A549 (cell line): Measurements from ENCODE around the gene ZC3H7A. TPM values are rescaled to one million over a fixed set of nuclear protein-coding genes. Genes with fewer than 3 reads are reported as not detected.

Experiments used
- ATAC-seq, 2 experiments: fragments of 200-7000 bp in 1 of 2; fragments of >200 bp in 1 of 2; cut with Nextera tagmentation in 1 of 2; cut with Tn5 transposase in 1 of 2; 3 replicates each; pipeline versions ENCODE4 v1.8.0 to v1.9.1; 2018 to 2020; ENCODE audit warnings: mild to moderate bottlenecking in 1 of 2, moderate library complexity in 1 of 2
- CTCF ChIA-PET: fragments of 300-600 bp; sonication (Branson Sonifier 250); formaldehyde crosslinking; extraction: SDS; loops from one replicate; lab custom pipeline; 2021; ENCODE audit warnings: antibody characterized with exemption, inconsistent platforms; lab: Yijun Ruan, JAX
- POLR2A ChIA-PET: fragments of 350-600 bp; formaldehyde crosslinking; extraction: SDS; loops from one replicate; lab custom pipeline; 2021; ENCODE audit warnings: antibody characterized with exemption, inconsistent platforms; lab: Yijun Ruan, JAX
- DNase-seq, 2 experiments: peaks; one replicate each; pipeline versions ENCODE4 v3.0.0 to v3.0.0-alpha.2; 2011 to 2016; ENCODE audit warnings: low read depth in 1 of 2, low spot score in 1 of 2
- FAIRE-seq: peaks from 2 replicates; lab custom pipeline; 2011; peaks lifted over from hg19 to GRCh38; lab: Jason Lieb, UNC
- H3K27ac ChIP-seq, 2 experiments: fragments of >200 bp; sonication (Bioruptor Twin); formaldehyde crosslinking; 3 replicates each; pipeline ENCODE4 v1.5.1; 2016 to 2017
- H3K4me1 ChIP-seq: fragments of >200 bp; sonication (Bioruptor Twin); formaldehyde crosslinking; 3 replicates; pipeline ENCODE4 v1.6.1; 2016
- H3K4me2 ChIP-seq: fragments of >200 bp; sonication (Bioruptor Twin); formaldehyde crosslinking; 3 replicates; pipeline ENCODE4 v1.6.1; 2016
- H3K4me3 ChIP-seq: fragments of >200 bp; sonication (Bioruptor Twin); formaldehyde crosslinking; 3 replicates; pipeline ENCODE4 v1.5.1; 2016
- H3K9me3 ChIP-seq: fragments of >200 bp; sonication (Bioruptor Twin); formaldehyde crosslinking; 3 replicates; pipeline ENCODE4 v1.6.1; 2016
- E2F6 ChIP-seq: IDR thresholded peaks from 2 replicates; pipeline ENCODE4 v1.6.1; 2012; ENCODE audit warnings: low read depth, borderline replicate concordance
- EP300 ChIP-seq, 2 experiments: fragments of >200 bp; sonication (Bioruptor Twin); formaldehyde crosslinking; IDR thresholded peaks; 2 replicates in 1 of 2; 3 replicates in 1 of 2; pipeline ENCODE4 v1.6.1; 2016 to 2017
- FOXS1 ChIP-seq: fragments of 250-450 bp; sonication (Bioruptor Pico); IDR thresholded peaks from 2 replicates; pipeline ENCODE4 v1.5.0; 2020; ENCODE audit warnings: mild to moderate bottlenecking, moderate library complexity
- HEYL ChIP-seq: fragments of 250-450 bp; sonication (Bioruptor Pico); IDR thresholded peaks from 2 replicates; pipeline ENCODE4 v1.8.0; 2021; ENCODE audit warnings: mild to moderate bottlenecking, moderate library complexity
- HOXB5 ChIP-seq: fragments of 250-450 bp; sonication (Bioruptor Pico); IDR thresholded peaks from 2 replicates; pipeline ENCODE4 v1.5.0; 2020; ENCODE audit warnings: mild to moderate bottlenecking, moderate library complexity
- KDM5A ChIP-seq: fragments of 200-600 bp; sonication (generic); IDR thresholded peaks from 2 replicates; pipeline ENCODE4 v1.6.1; 2016; ENCODE audit warnings: antibody characterized with exemption, mild to moderate bottlenecking
- MYC ChIP-seq: IDR thresholded peaks from 2 replicates; pipeline ENCODE4 v1.6.1; 2012; ENCODE audit warnings: mild to moderate bottlenecking, inconsistent platforms, low read length, improper control_type of control experiment, borderline replicate concordance
- PHF8 ChIP-seq: fragments of 200-600 bp; sonication (generic); IDR thresholded peaks from 2 replicates; pipeline ENCODE4 v1.6.1; 2016; ENCODE audit warnings: low read depth, mild to moderate bottlenecking, antibody characterized with exemption, moderate library complexity, borderline replicate concordance
- RARB ChIP-seq: fragments of 250-450 bp; sonication (Bioruptor Pico); IDR thresholded peaks from 2 replicates; pipeline ENCODE4 v1.8.0; 2021; ENCODE audit warnings: mild to moderate bottlenecking, moderate library complexity
- RFX5 ChIP-seq: fragments of 450-650 bp; IDR thresholded peaks from 2 replicates; pipeline ENCODE4 v1.7.1; 2014; ENCODE audit warnings: antibody characterized with exemption, mild to moderate bottlenecking, moderate library complexity
- SREBF2 ChIP-seq: fragments of 450-650 bp; IDR thresholded peaks from 2 replicates; pipeline ENCODE4 v1.6.1; 2014; ENCODE audit warnings: mild to moderate bottlenecking, moderate library complexity
- USF2 ChIP-seq: fragments of 450-650 bp; IDR thresholded peaks from 2 replicates; pipeline ENCODE4 v1.6.1; 2014; ENCODE audit warnings: antibody characterized with exemption
- ZNF302 ChIP-seq: fragments of 250-450 bp; sonication (Bioruptor Pico); IDR thresholded peaks from 2 replicates; pipeline ENCODE4 v1.9.0; 2021; ENCODE audit warnings: inconsistent platforms, mild to moderate bottlenecking, moderate library complexity
- ZSCAN20 ChIP-seq: fragments of 250-450 bp; sonication (Bioruptor Pico); IDR thresholded peaks from 2 replicates; pipeline ENCODE4 v1.8.0; 2022; ENCODE audit warnings: mild to moderate bottlenecking, moderate library complexity
- WGBS: methylation state at CpG from one replicate; pipeline ENCODE4 v1.1.6; 2017; ENCODE audit errors: missing lambda C conversion rate; 5-methylcytosine and 5-hydroxymethylcytosine counted together
- polyA plus RNA-seq, 4 experiments: library from polyadenylated mRNA; depleted of rRNA in 3 of 4; stranded (reverse); fragments of >200 nt; fragmentation: RNase III in 1 of 4; extraction: RNeasy Plus Mini Kit Qiagen cat#74134 plus additional on column Dnase treatment in 1 of 4; gene quantifications; 2 replicates in 3 of 4; 3 replicates in 1 of 4; pipeline ENCODE4 v1.2.3, GENCODE V29; 2011 to 2017
- TF ChIP-seq, protein P1 (sequence below): fragments of 250-450 bp; sonication (Bioruptor Pico); IDR thresholded peaks from 2 replicates; pipeline ENCODE4 v1.5.0; 2021; ENCODE audit warnings: mild to moderate bottlenecking, moderate library complexity, borderline replicate concordance

ZC3H7A gene
- polyA plus RNA-seq, 2 of the 4 experiments (the other 2 are of a cell fraction), result 33.8 to 41.5 TPM

DNA sequence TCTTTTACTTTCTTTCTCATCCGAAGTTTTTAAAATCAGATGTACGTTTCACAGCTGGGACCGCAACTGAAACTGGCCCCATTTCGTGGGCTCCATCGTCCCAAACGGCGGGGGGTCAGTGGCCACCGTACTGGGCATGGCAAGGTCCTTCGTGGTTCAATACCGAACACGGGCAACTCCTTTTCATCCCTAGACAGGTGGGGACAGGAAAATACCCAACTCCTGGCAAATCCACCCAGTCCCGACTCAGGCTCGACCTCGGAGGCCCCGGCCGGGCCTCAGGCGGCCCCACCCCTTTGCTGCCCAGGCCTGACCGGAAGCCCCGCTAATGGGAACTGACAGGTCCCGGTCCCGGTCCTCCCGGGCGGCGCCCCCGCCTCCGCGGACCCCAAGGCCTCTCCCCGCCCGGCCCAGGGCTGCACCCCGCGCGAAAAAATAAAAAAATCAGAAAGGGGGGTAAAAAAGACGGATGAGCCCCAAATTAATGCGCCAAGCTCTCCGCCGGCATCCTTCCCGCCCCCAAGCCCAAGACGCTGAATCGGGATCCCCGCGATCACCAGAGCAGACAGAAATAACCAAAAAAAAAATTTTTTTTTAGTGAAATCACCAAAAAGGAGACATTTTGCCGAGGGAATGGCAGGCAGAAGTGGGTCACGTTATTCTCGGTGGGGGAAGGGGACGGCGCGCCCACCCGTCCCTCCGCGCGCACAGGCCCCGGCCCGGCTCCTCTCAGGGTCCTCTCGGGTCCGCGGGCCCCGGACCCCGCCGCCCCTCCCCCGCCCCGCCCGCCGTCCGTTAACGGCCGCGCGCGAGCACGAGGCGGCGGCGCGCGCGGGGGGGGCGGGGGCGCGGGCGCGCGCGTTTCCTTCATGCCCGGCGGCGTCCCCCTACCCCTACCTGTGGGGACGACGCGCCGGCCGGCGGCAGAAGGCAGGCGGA lies 562 bp downstream of the ZC3H7A start:
- peak overlapping the region; percentile 97 for H3K27ac ChIP-seq
- peak overlapping the region; percentile 84 for H3K4me2 ChIP-seq
- peaks cover 46% of the 10 kb centered on the region for H3K4me1 ChIP-seq
- DNase-seq, result peak; percentile 47 to 50
- 6% methylated on average over 33 of the region's 93 CpGs for WGBS
- no peaks in the 10 kb centered on the region for H3K9me3 ChIP-seq
- POLR2A ChIA-PET, result interaction anchor here (0.5 to 3.7 kb wide), 9 partner anchors 13 to 156 kb away, joined by 3 to 29 read pairs (median 3); partner anchors contain the start of genes GSPT1, RSL1D1 and TXNDC11
- peak overlapping the region; percentile 89 for H3K4me3 ChIP-seq
- peak; percentile 31 to 33; a peak in 2 of 6 replicates for ATAC-seq
- no peak for FAIRE-seq
- CTCF ChIA-PET, result interaction anchor here (0.6 to 4.6 kb wide), 33 partner anchors 9 to 986 kb away, joined by 3 to 58 read pairs (median 5); partner anchors contain the start of gene TXNDC11
- TF ChIP-seq HOXB5 (CRISPR knock-in tag) (0 out of 2 replicates have a peak, but pooled peaks have one; percentile 62), RARB (no peak), KDM5A (0 out of 2 replicates have a peak, but pooled peaks have one; percentile 20), PHF8 (peak; percentile 63; the same call in 1 of the 2 replicates), ZSCAN20 (peak; percentile 59; the same call in 1 of the 2 replicates), MYC (peak; percentile 16; the same call in 1 of the 2 replicates)
- TF ChIP-seq, protein P1, sequence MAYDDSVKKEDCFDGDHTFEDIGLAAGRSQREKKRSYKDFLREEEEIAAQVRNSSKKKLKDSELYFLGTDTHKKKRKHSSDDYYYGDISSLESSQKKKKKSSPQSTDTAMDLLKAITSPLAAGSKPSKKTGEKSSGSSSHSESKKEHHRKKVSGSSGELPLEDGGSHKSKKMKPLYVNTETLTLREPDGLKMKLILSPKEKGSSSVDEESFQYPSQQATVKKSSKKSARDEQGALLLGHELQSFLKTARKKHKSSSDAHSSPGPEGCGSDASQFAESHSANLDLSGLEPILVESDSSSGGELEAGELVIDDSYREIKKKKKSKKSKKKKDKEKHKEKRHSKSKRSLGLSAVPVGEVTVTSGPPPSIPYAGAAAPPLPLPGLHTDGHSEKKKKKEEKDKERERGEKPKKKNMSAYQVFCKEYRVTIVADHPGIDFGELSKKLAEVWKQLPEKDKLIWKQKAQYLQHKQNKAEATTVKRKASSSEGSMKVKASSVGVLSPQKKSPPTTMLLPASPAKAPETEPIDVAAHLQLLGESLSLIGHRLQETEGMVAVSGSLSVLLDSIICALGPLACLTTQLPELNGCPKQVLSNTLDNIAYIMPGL (CRISPR knock-in tag), result no peak

GRCh38 chr16:11795887-11796226 lies 1.2 kb downstream of the ZC3H7A start:
- FAIRE-seq (no peak), DNase-seq (no peak), ATAC-seq (no peak)
- H3K4me2 ChIP-seq, result peak overlapping the region; percentile 84
- peak overlapping the region; percentile 89 for H3K4me3 ChIP-seq
- no peak for TF ChIP-seq EP300 (IDR thresholded peaks at IDR 0.05)
- no peak for TF ChIP-seq SREBF2
- TF ChIP-seq USF2, result no peak
- TF ChIP-seq HEYL (CRISPR knock-in tag), result no peak
- no peak for TF ChIP-seq RFX5
- TF ChIP-seq FOXS1 (CRISPR knock-in tag), result no peak
- no peak for TF ChIP-seq E2F6
- no peak for TF ChIP-seq ZNF302 (CRISPR knock-in tag)
- POLR2A ChIA-PET, result interaction anchor here (3.7 kb wide), 1 partner anchor 53 kb away, joined by 29 read pairs; the partner anchor contains the start of gene TXNDC11
- H3K27ac ChIP-seq, result peak overlapping the region; percentile 97
- peaks cover 43% of the 10 kb centered on the region for H3K4me1 ChIP-seq
- no peaks in the 10 kb centered on the region for H3K9me3 ChIP-seq
- WGBS, result 72% methylated on average over 8 of the region's 8 CpGs
- CTCF ChIA-PET, result interaction anchor here (0.7 to 4.6 kb wide), 8 partner anchors 10 to 388 kb away, joined by 3 to 58 read pairs (median 12); no protein-coding TSS in a partner anchor
